GM18499 (cell line): ENCODE data around the gene CRACDL.

Experiments
- ATAC-seq: cut with Tn5 transposase; IDR thresholded peaks from one replicate; pipeline ENCODE4 v1.9.1; 2021; ENCODE audit warnings: moderate number of reproducible peaks; ENCODE audit not compliant: insufficient read depth, unreplicated experiment

The CRACDL gene

DNA sequence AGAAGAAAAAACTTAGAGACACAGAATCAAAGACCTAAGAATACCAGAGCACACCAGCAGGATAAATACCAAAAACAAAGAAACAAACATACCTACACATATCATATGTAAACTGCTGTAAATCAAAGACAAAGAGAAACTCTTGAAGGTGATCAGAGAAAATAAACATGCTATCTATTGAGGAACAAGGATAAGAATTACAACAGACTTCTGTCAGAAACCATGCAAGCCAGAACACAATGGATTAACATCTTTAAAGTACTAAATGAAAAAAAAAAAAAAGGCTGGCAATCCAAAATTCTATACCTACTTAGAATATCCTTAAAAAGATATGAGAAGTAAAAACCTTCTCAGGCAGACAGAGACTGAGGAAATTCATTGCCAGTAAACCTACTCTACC is 153.5 kb downstream of the CRACDL start:
- no peak for ATAC-seq

DNA sequence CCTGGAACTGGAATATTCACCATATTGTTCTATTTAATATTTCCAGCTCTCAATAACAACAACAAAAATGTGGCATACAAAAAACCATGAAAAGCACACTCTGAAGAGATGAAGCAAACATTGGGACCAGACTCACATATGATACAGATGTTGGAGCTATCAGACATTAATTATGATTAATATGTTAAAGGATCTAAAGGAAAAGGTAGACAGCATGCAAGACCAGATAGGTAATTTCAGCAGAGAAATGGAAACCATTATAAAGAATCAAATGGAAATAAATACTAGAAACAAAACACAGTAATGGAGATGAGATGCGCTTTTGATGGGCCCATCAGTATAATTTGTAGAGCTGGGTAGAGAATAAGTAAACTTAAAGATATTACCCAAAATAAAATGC is 154.2 kb downstream of the CRACDL start:
- no peak for ATAC-seq

DNA sequence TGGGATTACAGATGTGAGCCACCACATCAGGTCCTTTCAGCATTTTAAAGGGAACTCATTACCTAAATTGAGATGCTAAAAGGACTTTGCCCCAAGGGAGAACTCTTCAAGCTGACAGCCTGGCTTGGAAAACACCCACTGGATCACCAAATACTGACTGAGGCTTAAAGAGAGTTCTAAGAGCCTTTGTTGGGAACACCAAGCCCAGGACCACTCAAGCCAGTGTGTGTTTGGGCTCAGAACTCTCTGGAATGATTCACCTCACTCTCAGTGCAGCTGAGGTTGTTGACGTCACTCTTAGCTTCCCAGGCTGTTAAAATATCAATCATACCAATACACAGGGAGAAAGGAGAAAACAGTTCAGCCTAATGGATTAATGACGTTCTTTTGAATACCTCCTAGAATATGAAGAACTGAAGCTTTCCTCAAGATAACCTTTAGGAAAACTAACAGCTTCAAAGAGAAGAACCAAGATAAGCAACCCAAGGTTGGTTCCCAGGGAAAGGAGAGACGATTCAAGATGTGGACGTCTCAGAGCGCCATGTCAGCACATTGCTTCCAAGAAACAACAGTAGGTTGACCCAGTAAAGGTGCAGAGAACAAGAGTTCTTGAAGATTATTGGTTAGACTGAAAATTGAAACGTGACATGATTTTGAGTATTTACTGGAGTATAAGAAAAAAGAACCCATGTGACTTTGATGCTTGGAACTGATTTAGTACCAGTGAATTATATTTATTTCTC is 157.1 kb downstream of the CRACDL start:
- no peak for ATAC-seq

DNA sequence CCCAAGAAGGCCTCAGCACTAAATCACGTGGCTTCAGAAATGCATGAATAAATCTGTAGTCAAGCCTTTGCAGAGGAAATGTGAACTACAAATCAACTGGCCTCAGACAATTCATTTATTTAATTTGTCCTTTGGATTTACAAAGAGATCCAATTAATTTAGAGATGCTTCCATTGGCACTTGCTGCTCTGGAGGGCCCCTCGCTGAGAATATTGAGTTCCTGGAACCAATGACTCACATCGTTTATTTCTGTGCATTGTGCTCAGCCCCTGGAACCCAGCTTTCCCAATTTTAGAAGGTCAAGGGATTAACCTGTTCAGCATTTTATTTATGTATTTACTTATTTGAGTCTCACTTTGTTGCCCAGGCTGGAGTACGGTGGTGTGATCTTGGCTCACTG is 157.9 kb downstream of the CRACDL start:
- ATAC-seq = no peak

DNA sequence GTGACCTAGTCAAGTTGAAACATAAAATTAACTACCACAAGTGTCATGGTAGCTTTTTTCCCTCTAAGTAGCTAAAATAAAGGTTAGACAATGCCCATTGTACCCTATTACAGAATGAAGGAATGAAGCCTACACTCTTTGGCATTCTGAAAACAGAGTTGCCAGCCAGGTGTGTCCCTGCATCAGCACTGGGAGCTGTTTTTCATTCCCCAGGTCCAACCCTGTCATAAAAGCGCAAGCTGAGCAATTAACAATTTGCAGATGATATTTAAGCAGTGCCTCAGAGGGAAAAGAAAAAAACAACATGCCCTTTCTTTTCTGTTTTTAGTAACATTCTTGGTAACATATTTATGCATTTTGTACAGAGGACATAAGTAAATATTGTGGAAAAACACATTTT is 158.3 kb downstream of the CRACDL start:
- ATAC-seq = no peak

DNA sequence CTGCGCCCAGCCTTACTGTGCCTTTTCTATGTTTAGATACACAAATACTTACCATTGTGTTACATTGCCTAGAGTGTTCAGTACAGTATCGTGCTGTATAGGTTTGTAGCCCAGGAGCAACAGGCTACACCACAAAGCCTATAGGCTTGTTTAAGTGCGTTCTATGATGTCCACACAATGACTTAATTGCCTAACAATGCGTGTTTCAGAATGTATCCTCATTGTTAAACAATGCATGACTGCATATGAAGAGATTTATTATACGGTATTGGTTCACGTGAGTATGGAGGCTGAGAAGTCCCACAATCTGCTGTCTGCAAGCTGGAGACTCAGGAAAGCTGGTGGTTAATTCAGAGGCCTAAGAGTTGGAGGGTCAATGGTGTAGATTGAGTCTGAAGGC is 158.9 kb downstream of the CRACDL start:
- no peak for ATAC-seq

DNA sequence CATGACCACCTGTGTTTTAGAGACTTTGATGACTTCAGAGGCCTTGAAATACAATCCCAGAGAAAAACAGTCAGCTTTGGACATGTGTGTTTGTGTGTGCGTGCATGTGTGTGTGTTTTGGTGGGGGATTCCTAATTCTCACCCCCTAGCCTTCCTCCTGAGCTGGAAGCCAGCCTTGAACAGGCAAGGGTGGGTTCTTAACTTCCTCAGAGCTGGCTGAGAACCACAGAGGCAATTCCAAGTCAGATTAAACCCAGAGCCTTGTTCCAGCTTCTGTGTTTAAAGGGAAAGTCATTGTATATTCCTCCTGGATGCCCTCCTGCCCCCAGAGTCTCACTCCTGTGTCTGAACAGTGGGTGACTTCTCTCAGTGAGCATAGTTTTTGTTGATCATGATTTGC is 159.9 kb downstream of the CRACDL start:
- no peak for ATAC-seq

DNA sequence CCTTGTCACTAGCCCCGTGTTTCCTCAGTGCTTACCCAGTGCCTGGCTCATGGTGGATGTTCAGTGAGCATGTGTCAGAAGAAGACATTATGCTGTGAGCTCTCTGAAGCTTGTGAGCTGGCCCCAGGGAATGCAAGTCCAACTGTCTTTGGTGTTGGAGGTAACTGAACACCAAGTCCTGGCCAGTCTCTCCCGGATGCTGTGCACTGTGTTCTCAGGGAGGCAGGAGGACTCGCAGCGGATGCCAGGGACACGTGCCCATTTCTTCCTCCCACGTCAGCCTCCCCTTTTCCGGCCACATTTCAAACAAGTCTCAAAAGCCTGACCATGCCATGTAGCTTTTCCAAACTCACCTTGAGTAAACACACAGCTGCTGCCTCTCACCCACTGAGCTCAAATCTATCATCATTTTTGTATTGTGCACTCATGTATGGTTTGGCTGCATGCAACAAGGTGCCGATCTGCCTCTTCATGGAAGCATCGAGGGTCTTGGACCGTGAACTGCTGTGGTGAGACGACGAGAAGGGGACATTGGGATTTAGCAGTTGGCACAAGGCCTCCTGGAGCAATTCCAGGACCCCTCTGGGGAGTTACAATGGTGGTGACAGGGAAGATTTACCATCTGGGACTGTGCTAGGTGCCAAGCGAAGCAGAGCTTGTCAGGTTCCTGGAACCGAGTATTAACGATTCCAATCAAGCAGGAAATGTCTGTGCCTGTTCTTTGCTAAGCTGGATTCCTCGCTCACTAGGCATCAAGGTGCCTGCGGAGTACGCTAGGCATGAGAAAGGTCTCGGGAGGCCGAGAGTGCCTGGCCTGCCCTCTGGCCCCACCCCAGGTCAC is 160.7 kb downstream of the CRACDL start:
- ATAC-seq = no peak

DNA sequence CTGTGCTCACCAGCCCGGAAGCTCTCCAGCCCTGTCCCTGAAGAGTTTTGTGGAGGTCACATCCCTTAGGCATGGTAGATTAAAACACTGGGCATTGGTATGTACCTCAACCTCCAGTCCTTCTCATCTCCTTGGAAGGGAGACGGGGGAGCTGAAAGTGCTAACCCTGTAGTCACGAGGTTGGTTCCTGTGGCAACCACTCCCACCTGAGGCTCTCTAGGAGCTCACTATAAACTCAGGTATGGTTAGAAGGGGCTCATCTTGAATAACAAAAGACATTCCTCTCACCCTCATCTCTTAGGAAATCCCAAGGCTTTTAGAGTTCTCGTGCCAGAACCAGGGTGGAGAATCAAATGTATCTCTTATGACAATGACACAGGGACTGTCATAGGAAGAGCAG is 162.1 kb downstream of the CRACDL start:
- no peak for ATAC-seq

DNA sequence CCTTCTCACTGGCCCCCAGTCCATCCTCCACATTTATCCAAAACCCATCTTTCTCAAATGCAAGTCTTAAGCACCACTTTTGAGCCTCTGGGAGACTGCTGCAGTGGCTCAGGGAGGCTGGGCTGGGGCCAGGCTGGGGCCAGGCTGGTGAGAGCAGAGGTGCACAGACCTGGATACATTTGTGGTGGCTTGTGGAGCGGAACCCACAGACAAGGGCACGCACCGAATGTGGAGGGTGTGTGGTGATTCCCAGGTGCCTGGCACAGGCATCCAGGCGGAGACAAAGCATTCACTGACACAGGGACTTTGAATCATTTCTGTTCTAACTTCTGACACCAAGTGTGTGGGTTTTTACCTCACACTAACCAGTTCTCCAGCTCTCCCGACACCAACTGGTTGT is 162.9 kb downstream of the CRACDL start:
- no peak for ATAC-seq

DNA sequence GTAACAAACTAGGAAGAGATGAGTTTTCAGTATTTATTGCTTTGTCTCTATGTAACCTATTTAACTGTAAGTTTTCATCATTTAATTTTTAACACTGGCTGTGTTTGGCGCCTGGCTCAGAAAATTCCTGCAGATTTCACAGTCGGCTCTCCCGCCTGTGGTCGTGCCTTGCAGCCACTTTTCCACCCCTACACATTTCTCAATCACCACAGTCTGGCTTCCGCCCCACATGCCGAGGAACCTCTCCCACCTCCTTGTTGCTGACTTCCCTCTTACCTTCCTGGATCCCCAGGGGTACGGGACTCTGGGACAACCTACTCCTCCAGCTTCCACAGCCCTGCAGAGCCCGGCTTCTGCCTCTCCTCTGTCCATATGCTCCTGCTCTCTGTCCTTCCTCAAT is 163.5 kb downstream of the CRACDL start:
- no peak for ATAC-seq

DNA sequence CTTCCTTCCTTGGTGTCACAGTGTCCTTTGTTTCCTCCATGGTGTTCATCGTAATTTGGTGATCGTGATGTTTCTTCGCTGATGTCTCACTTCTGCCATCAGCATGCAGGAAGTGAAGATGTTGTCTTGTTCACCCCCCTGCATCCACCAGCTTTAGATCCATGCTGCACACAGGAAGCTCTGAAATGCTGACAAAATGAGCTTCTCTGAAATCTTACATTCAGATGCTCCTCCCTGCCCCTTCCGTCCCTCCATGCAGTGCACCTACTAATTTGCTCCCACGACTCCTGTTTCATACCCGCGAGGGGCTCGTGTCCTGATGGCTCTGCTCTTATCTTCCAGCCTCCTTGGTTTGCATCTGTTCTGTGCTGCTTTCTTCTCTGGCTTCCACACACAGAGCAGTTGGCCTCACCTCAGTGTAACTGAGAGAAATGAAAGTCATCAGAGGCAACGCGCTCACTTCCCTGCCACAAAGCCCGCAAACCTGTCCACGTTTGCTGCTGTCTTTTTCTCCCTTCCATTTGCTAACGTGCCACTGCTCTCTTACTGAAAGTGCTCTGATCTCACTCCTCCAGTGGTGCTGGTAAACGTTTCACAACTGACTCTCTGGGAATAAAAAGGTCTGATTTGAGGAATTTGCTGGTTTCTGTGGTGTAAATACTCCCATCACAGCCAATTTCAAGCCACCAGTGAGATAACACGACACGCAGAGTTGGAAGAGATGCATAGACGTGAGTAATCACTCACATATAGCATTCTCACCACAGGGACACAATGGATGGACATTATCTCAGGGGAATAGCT is 164.1 kb downstream of the CRACDL start:
- ATAC-seq = no peak

DNA sequence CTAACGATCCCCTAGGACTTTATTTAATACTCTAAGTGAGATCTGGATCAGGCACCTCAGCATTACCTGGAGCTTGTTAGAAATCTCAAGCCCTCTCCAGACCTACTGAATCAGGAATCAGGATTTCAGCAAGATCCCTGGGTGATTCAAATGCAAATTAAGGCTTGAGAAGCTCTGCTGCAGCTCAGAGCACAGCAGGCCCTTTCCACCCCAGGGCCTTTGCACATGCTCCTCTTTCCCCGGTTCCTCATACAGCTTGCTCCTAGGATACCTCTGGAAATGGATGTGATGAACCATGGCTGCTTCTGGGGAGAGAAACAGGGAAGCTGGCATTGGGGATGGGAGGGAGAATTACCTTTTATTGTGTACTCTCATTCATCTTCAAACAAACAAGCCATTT is 164.8 kb downstream of the CRACDL start:
- ATAC-seq = no peak

DNA sequence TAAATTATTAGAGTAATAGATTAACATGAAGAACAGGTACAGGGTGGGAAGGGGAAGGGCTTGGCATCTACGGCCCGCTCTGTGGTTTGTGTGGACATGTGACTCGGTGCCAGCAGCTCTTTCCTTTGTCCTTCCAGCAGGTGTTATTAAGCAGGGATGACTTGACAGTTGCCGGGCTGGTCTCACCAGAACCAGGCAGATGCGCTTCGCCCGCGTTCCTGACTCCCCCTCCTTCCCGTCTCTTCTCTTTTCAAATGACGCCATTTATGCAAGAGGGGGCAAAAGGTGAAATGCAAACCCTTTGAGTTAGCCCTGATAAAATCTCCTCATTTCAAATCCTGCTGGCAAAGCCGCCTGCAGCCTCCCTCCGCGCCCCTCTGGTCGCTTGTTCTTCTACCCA is 166.2 kb downstream of the CRACDL start:
- no peak for ATAC-seq

DNA sequence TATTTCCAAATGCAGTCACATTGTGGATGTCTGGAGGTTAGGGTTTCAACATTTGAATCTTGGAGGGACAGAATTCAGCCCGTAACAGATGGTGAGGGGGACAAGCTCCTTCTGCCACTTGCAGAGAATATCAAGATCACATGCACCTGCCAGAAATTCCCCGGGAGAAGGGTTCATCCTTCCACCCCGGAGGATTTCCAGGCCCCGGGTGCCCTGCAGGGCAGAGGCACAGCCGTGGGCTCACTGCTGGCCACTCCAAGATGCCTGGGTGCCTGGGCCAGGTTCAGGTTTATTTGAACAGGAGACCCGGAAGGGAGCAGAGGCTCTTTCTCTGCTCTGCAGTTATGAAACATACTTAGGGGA is 166.9 kb downstream of the CRACDL start:
- no peak for ATAC-seq

DNA sequence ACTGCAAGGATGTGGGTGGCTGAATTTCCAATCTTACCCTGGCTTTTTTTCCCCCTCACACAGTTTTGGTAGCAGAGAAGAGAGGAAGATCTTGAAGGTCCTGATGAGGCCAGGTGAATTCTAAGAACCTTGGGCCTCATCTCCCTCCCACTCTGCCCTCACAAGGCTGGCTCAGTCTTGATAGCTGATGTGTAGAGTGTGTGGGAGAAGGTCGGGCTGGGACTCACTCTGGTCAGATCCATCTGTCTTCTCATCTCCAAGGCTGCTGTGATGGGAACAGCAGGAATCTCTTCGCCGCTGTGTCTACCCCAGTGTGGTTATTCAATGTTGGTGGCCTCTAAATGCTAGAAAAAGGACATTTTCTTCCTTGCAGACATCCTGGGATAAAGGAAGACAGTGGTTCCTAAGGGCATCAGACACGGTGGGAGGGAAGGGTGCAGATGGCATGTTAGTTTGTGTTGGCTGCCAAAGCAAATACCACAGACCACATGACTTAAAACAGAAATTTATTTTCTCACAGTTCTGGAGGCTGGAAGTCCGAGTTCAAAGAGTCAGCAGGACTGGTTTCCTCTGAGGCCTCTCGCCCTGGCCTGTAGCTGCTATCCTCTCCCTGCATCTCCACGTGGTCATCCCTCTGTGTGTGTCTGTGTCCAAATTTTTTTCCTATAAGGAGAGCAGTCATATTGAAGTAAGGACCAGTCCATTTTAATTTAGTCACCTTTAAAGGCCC is 167.5 kb downstream of the CRACDL start:
- ATAC-seq = no peak

DNA sequence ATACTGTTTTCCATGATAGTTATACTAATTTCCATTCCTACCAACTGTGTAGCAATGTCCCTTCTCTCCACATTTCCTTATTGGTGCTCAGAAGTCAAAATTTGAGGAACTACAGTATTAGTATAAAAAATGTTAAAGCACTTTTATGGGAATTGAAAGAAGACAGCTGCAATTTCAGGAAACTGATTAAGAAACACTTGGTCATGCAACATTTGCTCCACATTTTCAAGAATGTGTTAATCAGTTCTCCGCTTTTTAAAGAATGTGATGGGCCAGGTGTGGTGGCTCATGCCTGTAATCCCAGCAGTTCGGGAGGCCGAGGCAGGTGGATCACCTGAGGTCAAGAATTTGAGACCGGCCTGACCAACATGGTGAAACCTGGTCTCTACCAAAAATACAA is 171.5 kb downstream of the CRACDL start:
- no peak for ATAC-seq

DNA sequence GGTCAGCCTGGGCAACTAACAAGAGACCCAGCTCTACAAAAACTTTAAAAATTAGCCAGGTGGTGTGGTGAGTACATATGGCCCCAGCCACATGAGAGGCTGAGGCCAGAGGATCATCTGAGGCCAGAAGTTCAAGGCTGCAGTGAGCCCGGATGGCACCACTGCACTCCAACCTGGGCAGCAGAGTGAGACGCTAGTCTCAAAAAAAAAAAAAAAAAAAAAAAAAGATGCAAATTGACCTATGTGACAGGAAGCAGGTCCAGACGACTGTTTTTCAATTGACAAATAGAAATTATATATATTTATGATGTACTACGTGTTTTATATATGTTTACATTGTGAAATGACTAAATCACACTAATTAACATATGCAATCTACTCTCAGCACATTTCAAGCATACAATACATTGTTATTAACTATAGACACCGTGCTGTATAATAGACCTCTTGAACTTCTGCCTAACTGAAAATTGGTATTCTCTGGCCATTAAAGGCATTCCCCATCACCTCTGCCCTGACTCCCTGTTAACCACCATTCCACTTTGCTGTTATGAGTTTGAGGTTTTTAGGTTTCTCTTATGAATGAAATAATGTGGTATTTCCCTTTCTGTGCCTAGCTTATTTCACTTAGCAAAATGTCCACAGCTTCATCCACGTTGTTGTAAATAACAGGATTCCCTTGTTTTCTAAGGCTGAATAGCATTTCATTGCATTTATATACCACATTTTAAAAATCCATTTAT is 172.6 kb downstream of the CRACDL start:
- ATAC-seq = no peak

DNA sequence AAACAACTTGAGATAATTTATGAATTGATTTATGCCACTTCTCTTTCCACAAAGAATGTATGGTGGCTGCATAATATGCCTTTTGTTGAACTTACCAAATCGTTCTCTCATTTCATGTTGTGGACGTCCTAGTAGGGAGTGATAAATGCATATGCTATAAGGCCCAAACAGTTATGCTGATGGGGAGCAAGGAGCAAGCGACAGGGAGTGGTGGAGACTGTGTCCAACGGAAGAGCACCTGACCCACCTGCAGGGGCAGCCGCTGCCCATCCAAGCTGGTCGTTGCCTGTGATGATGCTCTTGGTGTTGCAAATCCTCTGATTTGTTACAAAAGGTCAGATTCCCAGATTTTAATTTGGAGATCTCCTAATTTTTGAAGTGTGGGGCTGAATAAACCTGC is 174.1 kb downstream of the CRACDL start:
- no peak for ATAC-seq

DNA sequence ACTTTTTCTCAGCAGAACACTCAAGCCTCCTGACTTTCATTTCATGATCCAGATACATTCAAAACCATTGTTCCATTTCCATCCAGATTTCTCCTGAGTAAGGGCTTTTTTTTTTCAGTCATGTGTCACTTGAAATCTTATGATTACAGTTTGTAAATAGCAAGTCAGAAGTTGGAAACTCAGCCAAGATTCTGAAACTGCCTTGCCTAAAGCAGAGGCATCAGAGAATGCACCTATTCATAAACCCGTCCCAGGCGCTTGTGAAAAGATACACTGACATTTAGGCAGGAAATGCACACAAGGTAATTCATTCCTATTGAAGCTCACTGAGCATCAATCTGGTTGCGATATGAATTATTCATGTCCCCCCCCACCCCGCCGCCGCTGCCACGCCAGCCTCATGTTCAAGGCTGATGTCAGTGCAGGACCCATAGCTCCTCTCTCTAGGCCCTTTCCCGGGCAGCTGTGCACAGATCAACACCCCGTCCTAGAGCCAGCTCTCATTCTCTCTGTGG is 174.7 kb downstream of the CRACDL start:
- no peak for ATAC-seq
